Measurements from ENCODE around the gene SLC6A9.
A peak's percentile ranks its signal among the peaks of the same experiment; 100 is the strongest.

SLC6A9 gene

DNA sequence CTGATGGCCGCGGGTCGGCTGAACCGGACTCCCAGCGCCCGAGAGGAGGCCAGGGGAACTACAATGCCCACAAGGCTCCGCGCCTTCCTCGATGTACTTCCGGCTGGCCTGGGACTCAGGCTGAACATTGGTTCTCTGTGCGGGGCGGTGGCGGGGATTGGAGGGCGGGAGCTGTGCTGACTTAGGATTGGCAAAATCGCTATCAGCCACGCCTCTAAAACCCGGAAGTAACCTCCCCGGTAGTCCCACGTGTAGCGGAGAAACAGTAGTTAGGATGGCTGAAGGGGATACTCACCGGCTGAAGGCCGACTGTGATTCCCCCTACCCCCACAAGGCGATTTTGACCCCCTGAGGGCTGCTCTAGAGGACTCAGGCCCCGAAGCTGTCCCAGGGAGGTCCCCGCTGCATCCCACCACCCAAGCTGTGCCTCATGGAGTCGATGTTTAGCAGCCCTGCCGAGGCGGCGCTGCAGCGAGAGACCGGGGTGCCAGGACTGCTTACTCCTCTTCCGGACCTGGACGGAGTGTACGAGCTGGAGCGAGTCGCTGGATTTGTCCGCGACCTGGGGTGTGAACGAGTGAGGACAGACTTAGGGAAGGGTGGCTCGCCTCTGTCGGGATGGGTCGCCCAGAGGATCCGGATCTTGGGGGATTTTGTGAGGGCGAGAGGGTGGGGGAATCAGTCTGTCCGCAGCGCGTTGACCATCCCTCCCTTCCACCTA, 61.4 kb downstream of the SLC6A9 start, which contains the start of gene DPH2:
Gene DPH2, plus strand, starts transcription at position 265 of the 721 bp plus-strand sequence. Its CDS starts 166 bp downstream, at position 431.
- peak; percentile 91 to 94 for DNase-seq (ENCODE audit: low read depth in 2 of 2)

DNA sequence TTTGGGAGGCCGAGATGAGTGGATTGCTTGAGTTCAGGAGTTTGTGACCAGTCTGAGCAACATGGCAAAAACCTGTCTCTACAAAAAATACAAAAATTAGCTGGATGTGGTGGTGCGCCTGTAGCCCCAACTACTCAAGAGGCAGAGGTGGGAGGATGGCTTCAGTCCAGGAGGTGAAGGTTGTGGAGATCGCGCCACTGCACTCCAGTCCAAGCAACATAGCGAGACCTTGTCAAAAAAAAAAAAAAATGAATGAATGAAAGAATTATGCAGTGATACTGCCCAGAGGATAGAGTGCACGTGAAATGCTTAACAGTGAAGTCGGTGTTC, 61.9 kb downstream of the SLC6A9 start:
- DNase-seq (ENCODE audit: low read depth in 2 of 2): no peak

DNA sequence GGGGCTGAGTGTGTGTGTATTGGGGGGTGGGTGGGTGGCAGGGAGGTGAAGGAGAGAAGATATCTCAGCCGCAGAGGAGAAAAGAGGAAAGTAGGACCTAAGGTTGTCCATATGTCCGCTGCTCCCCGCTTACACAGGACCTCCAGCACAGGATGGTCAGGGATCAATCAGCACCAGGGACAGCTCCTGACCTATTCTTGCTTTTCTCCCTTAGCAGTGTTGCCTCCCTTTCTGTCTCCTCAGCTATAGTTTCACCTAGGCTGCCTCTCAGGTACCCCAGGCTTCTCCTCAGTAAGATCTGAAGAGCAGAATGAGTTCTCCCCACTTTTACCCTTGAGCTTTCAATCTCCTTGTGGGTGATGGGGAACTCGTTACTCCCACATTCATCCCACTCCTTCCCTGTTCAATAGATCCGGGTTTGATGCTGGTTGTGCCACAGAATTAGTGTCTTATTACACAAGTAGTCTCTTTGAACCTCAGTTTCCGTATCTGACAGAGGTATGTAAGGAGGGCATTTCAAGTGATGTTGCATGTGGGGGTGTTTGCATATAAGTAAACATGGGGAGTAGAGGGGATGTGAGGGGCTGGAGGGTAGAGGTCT, 62.8 kb downstream of the SLC6A9 start:
- no peak for DNase-seq (ENCODE audit: low read depth in 2 of 2)

DNA sequence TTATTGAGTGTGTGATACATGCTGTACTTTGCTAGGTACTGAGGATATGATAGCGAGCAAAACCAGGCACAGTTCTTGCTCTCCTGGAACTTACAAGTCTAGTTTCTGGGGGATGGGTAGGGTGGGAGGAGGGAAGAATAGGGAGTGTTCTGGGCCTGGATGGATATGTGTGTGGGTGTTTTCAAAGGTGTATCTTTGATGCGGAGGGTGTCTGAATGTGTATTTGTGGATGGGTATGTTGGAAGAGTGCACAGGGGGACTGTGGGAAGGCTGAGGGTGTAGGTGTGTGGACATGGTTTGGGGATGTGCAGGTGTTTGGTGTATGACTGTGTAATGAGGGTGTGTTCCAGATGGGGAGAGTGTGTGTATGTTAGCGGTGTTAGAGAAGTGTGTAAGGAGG, 65.9 kb downstream of the SLC6A9 start:
- DNase-seq (ENCODE audit: low read depth in 2 of 2): no peak

DNA sequence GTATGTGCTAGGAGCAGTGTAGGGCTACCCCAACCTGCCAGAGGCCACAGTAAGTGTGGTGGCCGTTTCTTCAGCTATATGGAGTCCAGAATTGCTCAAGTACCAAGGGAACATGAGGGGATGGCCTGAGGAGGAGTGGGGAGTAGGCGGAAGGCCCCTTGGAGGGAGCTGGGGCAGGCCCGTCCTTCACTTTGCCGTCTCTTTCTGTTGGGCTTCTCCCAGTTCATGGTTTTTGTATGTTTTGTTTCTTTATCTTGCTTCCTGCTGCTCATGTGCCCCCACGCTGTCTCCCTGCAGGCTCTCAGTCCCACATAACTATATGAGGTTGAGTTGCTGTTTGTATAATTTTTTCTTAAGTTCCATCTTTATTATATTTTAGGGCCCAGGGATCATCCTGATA, 67.4 kb downstream of the SLC6A9 start:
- DNase-seq (ENCODE audit: low read depth in 2 of 2): no peak

DNA sequence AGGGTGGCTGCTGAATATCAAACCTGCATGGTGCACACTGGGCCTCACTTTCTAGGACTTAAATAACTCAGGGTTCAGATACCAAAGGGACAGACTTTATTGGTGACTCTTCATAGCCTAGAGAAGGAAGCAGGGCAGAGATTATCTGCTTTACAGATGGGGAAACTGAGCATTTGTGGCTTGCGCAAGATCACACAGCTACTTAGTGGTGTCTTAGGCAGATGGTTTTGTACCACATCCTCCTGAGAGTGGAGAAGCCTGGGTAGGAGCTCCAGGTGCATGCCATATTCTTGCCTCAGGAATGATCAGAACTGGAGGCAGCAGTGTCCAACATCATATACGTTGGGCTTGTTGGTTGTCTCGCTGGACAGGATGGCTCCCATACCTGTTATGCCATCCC, 68.3 kb downstream of the SLC6A9 start:
- DNase-seq (ENCODE audit: low read depth in 2 of 2): no peak

DNA sequence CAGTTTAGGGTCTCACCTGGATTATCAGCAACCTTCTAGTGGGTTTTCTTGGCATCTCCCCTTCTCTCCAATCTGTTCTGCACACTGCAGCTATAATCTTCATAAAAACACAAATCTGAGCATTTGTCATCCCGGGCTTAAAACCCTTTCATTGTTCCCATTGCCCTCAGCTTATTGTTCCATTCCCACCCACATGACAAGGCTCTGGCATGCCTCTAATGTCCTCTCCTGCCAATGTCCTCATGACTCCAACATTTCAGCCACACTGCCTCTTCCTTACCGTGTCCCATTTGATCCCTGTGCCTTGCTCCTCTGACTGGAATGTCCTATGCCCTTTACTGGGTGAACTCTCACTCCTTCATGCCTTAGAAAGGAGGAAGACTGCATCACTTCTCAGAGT, 68.9 kb downstream of the SLC6A9 start:
- no peak for DNase-seq (ENCODE audit: low read depth in 2 of 2)

DNA sequence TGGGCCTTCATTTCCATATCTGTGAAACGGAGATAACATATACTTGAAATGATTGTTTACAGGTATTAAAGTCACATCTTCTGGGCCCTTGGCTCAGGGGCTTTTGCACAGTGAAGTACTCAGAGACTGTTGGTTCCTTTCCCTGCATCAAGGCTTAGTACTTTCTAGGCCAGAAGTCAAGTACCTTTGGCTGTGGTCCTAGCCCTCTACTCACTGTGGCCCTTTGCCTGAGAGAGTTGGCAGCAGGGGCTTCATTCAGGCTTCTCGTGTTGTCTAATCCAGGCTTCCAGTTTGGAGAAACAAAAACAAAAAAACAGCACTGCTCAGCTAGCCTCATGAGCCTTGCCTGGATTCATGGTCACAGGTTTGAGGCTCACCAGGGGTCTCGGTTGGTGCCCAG, 69.6 kb downstream of the SLC6A9 start:
- DNase-seq (ENCODE audit: low read depth in 2 of 2): no peak

DNA sequence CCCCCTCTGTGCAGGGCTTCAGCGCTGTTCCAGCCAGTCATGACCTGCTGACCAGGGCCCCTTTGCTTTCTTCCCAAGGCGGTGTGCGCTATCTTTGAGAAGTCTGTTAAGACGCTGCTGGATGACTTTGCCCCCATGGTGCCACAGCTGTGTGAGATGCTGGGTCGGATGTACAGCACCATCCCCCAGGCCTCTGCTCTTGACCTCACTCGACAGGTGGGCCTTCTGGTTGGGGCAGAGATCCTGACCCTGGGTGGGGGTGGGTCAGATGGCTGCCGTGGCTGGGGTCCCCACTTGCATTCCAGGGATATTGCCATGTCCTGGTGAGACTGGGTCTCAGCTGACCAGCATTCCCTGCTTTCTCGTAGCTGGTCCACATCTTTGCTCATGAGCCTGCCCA, 70.5 kb downstream of the SLC6A9 start:
- no peak for DNase-seq (ENCODE audit: low read depth in 2 of 2)

DNA sequence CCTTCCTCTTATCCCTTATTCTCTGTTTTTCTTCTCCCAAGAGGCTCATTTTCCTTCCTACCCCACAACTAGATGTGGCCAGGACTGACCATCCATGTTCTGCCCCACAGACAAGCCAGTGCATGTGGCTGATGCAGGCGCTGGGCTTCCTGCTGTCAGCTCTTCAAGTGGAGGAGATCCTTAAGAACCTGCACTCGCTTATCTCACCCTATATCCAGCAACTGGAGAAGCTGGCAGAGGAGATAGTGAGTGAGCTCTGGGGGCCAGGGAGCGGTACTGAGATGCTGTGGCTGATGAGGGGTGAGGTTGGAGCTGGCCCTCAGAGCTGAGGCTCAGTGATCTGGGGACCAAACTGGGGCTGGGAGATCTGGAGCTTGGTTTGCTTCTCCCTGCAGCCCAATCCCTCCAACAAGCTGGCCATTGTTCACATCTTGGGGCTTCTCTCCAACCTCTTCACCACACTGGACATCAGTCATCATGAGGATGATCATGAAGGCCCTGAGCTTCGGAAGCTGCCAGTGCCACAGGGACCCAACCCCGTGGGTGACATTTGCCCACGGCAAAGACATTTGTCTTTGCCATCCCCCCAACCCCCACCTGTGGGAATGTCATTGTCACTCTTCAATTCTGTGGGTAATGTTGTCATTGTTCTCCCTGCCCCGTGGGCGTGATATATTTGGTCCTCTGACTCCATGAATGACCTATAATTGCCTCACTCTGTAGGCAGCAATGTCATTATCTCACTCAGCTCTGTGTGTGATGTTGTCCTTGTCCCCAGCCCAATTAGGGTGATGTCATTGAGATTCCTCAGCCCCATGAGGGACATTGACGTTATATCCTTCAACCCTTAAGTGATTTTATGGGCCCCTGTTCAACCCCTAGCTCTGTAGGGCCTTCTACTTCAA, 72.7 kb downstream of the SLC6A9 start:
- DNase-seq (ENCODE audit: low read depth in 2 of 2): no peak

DNA sequence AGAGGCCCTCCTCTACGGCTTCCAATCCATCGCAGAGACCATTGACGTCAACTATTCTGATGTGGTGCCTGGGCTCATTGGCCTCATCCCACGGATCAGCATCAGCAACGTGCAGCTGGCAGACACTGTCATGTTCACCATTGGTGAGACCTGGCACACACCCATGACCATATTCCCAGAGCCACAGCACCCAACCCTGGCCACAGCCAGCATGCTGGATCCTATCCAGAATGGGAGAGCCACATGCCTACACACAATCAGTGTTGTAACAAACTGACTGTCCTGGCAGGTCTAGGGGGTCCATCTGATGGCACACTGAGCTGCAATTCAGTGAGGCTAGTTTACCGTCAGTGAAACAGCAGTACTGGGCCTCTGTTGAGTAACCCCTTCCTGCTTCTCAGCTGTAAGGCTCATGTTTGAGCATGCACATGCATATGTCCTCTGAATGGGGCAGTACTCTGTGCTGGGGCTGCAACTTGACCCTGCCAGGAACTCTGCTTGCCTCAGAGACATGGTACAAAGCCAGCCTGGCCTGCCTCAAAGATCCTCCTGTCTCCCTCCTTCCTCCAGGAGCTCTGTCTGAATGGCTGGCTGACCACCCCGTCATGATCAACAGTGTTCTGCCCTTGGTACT, 73.7 kb downstream of the SLC6A9 start:
- no peak for DNase-seq (ENCODE audit: low read depth in 2 of 2)

DNA sequence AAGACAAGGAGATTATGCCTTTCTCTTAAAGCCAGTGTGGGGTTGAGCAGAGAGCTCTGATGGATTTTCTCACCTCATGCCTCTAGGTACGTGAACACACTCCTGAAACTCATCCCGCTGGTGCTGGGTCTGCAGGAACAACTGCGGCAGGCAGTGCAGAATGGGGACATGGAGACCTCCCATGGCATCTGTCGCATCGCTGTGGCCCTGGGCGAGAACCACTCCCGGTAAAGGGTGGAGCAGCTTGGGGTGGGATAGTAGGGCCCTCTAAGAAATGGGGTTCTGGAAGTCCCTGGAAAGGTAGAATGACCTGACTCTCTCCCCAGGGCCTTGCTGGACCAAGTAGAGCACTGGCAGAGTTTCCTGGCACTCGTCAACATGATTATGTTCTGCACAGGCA, 75.0 kb downstream of the SLC6A9 start:
- DNase-seq (ENCODE audit: low read depth in 2 of 2): no peak

DNA sequence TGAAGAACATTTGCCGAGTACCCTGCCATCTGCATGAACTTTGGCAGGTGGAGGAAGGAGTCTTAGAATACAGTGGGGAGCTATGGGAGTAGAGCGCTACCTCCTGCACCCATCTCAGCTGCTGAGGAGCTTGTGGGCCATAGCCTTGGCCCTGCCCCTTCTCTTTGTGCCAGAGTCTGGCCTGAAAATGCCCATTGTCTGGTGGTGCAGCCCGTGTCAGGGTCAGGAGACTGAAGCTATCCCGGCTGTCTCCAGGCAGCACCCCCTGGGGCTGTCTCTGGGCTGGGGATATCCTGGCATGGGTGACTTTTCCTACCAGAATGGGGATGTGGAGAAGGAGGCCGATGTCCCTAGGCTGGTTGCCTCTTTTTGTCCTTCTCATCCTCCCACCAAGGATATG, 77.2 kb downstream of the SLC6A9 start:
- DNase-seq (ENCODE audit: low read depth in 2 of 2): no peak

DNA sequence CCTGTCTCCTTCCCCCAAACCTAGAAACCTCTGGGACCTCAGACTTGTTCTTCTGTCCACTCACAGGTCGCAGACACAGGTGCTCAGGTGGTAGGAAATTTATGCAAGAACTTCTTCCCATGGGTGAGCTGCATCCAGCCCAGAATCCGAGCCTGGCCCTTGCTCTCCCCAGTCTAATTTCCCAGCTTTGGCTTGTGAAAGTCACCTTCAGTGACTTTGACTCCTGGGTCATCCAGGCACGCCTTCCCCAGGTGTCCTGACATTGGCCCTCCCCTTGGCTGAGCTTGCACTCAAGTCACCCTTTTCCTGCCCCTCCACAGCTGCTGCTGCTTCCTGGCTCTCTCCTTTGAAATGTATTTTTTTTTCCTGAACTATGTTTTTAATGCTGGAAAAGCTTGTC, 77.9 kb downstream of the SLC6A9 start:
- no peak for DNase-seq (ENCODE audit: low read depth in 2 of 2)

DNA sequence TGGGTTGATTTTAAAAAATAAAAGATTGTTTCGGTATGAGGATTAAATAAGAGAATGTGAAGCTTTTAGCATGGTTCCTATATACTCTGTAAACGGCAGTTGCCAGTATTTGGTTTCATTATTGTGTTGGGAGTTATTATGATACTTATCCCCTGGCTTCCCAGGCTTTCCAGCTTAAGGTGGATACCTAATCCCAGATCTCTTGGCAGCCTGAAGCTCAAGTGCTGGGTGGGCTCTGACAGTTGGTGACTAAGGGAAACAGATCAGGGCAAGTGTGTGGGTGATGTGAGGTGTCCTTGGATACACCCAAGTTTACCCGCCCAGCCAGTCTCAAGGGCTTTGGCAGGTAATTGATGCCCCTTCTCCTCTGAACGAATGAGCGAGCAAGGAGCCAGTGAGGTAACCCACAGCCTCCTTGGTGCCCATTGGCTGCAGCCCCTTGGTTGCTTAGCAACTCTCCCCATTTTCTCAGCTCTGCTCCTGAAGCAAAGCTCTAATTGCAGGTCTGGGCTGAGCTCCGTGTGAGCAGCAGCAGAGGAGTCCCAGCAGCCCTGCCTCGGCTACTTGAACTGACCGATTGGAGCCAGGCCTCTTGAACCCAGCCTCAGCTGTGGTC, 78.4 kb downstream of the SLC6A9 start:
- no peak for DNase-seq (ENCODE audit: low read depth in 2 of 2)

DNA sequence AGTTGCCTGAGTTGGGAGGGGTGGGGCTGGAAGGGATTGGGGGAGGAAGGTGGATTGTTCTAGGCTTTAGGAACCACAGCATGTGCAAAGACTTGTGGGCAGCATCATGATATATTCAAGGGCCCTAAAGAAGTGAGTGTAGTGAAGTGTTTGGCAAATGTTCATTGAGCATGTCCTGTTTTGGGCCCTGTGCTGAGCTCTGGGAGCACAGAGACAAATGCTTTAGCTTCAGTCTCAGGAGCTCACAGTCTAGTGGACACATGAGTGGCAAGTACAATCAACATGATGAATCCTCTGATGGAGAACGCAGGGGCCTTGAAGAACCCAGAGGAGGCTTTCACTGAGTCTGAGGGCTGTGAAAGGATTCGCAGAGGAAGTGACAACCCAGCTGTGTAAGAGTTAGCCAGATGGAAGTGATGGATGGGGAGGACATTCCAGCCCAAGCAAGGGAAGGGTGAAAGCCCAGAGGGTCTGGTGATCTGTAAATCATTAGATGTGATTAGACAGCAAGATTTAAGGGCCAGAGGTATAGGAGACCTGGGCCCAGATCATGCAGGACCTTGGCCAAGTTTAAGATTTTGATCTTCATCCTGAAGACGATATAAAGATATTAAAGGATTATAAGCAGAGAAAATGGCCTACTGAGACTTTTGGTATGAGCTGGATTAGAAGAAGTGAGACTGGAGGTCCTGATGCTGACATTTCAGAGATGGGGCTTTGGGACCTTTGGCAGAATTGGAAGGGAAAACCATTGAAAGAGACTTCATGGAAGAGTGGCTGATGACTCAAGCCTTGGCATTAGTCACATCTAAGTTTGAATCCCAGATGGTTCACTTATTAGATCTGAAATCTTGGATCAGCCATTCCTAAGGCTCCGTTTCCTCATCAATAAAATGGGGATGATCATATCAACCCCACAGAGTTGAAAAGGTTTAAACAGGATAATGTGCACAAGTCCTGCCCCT, 80.0 kb downstream of the SLC6A9 start:
- no peak for DNase-seq (ENCODE audit: low read depth in 2 of 2)

DNA sequence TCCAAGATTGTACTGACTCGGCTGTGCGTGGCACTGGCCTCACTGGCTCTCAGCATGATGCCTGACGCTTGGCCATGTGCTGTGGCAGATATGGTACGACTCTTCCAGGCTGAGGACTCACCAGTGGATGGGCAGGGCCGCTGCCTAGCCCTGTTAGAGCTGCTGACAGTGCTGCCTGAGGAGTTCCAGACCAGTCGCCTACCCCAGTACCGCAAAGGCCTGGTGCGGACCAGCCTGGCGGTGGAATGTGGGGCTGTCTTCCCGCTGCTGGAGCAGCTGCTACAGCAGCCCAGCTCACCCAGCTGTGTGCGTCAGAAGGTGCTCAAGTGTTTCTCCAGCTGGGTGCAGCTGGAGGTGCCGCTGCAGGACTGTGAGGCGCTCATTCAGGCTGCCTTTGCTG, 81.6 kb downstream of the SLC6A9 start:
- no peak for DNase-seq (ENCODE audit: low read depth in 2 of 2)

DNA sequence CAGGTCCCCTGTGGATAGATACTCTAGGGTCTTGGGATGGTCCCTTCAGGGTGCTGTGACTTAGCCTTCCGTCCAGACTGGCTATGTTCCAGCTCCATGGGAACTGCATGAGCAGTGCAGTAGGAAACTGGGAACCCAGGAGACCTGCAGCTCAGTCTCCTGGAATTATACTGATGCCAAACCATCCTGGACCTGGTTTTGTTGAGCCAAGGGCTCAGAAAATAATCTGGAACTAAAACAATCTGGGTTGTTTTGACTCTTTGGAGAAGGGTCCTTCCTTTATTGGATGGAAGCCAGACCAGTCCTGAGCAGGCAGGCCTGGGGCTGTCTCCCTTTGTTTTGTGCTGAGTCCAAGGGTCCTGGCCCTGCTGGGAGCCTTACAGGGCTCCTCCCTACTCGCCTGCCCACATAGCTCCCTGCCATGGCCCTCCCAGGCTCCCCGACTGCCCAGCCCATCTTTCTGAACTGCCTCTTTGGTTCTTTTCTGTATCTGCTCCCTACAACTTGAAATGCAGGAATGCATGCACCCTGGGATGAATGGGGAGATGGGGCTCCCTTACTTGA, 83.3 kb downstream of the SLC6A9 start:
- no peak for DNase-seq (ENCODE audit: low read depth in 2 of 2)

DNA sequence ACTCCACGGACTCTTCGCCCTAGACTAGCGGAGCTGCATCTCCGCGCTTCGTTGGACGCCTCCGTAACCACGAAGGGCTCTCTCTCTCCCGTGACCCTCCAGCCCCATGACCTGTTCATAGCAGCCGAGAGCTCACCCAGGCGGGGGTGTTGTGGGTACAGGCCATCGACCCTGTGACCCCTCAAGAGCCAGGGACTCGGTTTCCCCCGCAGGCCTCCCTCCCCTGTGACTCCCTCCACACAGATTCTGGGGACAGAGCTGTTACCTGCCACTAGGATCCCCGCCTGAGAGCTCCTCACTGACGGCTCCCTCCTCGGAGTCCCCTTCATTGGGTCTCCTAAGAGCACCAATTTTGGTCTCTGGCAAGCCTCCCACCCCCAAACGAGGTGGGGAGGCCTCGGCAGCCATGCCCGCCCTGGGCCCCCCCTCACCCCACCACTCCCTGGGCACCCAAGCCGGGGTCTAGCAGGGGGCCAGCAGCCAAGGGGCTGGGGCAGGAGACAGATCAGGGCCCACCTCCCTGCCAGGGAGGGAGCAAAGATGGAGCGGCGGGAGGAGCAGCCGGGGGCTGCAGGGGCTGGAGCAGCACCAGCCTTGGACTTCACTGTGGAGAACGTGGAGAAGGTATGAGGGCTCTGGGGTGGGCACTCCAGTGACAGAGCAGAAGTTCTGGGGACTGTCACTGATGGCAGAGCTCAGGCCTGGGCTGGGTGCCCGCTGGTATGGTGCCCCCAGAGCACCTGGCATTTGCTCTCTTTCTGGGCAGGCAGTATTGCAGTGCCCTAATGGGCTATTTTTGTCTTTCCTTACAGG, 84.0 kb downstream of the SLC6A9 start:
- no peak for DNase-seq (ENCODE audit: low read depth in 2 of 2)

Measured in activated CD8-positive, alpha-beta memory T cell treated with anti-CD3 and anti-CD28 coated beads for 4 hours (primary cell).